ENCODE data around the gene SLC8A1. TPM values are rescaled to one million over a fixed set of nuclear protein-coding genes. Genes with fewer than 3 reads are reported as not detected.

Gene SLC8A1
- total and polyA plus RNA-seq, 9 donors = 1.3 to 19.7 (median 7.7) TPM

DNA sequence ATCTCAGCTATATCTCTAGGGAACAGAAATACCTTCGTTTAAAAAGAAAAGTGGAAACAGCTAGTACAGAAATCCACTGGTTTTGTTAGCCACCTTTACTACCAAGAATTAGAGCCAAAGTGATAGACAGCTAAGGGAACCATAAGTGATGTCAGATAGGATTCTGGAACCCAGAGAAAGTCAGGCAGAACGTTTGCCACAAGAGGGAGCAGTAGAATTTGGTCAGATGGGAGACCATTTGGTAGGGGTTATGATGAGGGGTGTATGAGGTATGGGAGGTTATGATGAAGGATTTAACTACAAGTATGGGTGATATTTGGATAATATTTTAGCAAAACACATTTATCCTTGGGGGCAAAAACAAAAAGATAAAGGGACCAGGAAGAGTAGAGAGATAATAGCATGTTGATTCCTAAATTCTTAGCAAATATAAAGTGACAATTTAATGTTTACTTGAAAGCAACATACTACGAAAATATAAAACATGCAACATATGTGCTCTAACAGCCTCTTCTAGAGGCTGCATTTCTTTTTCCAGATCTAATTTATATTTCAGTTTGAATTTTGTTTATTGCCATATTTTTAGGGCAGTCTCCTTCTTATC, 3.3 kb downstream of the SLC8A1 start:
- Histone ChIP-seq H3K4me1 (ENCODE audit: insufficient read depth) (peaks cover 4% of the 10 kb centered on the region), H3K9me3 (no peaks in the 10 kb centered on the region), H3K27ac (no peak overlapping the region), H3K27me3 (no peaks in the 10 kb centered on the region), H3K4me3 (no peak overlapping the region), H3K36me3 (no peaks in the 10 kb centered on the region)
- TF ChIP-seq POLR2A (IDR thresholded peaks at IDR 0.05) (no peak), EP300 (IDR thresholded peaks at IDR 0.05) (no peak)
- TF ChIP-seq, protein P1, sequence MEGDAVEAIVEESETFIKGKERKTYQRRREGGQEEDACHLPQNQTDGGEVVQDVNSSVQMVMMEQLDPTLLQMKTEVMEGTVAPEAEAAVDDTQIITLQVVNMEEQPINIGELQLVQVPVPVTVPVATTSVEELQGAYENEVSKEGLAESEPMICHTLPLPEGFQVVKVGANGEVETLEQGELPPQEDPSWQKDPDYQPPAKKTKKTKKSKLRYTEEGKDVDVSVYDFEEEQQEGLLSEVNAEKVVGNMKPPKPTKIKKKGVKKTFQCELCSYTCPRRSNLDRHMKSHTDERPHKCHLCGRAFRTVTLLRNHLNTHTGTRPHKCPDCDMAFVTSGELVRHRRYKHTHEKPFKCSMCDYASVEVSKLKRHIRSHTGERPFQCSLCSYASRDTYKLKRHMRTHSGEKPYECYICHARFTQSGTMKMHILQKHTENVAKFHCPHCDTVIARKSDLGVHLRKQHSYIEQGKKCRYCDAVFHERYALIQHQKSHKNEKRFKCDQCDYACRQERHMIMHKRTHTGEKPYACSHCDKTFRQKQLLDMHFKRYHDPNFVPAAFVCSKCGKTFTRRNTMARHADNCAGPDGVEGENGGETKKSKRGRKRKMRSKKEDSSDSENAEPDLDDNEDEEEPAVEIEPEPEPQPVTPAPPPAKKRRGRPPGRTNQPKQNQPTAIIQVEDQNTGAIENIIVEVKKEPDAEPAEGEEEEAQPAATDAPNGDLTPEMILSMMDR (IDR thresholded peaks at IDR 0.05) = no peak
- 52 to 55% (median 53%) methylated on average over 3 of the region's 3 CpGs for WGBS, 3 donors
- intact Hi-C loops (cut with DNase I) = no loop called here
- DNase-seq = no peak

DNA sequence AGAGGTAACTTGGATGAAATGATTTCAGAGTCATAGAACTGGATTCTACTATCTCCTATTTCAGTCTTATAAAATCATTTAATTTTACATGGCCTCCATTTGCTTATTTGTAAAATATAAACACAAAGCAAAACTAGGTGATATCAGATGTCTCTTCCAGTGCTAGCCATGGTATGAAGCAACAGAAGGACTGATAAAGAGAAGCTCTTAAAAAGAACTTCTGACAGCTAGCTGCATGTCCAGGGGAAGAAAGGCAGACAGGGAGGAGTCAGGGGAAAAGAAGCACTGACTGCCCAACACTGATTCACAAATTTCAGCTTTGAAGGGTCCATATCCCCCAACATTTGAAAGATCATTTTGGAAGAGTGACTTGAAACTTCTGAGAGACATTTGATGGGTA, 6.4 kb downstream of the SLC8A1 start:
- TF ChIP-seq, protein P1 (IDR thresholded peaks at IDR 0.05) = no peak
- TF ChIP-seq POLR2A (IDR thresholded peaks at IDR 0.05) (no peak), EP300 (IDR thresholded peaks at IDR 0.05) (no peak)
- H3K4me1 ChIP-seq (ENCODE audit: insufficient read depth) = peaks cover 2% of the 10 kb centered on the region
- no peaks in the 10 kb centered on the region for H3K9me3 ChIP-seq

DNA sequence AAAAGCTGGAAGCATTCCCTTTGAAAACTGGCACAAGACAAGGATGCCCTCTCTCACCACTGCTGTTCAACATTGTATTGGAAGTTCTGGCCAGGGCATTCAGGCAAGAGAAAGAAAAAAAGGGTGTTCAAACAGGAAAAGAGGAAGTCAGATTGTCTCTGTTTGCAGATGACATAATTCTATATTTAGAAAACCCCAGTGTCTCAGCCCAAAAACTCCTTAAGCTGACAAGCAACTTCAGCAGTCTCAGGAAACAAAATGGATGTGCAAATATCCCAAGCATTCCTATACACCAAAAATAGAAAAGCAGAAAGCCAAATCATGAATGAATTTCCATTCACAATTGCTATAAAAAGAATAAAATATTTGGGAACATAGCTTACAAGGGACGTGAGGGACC, 11.1 kb downstream of the SLC8A1 start:
- no peaks in the 10 kb centered on the region for H3K36me3 ChIP-seq
- WGBS, 3 donors = 68 to 88% (median 86%) methylated on average over 1 of the region's 1 CpG
- H3K4me1 ChIP-seq (ENCODE audit: insufficient read depth) = no peaks in the 10 kb centered on the region
- H3K27me3 ChIP-seq = no peaks in the 10 kb centered on the region
- TF ChIP-seq POLR2A (IDR thresholded peaks at IDR 0.05) = no peak
- no peak overlapping the region for H3K4me3 ChIP-seq
- no peak overlapping the region for H3K27ac ChIP-seq
- intact Hi-C loops (cut with DNase I) = no loop called here
- DNase-seq = no peak
- no peaks in the 10 kb centered on the region for H3K9me3 ChIP-seq

More for the DNA sequence above, 6.4 kb downstream of the SLC8A1 start:
- no peak for DNase-seq
- no peaks in the 10 kb centered on the region for H3K36me3 ChIP-seq
- H3K27me3 ChIP-seq = no peaks in the 10 kb centered on the region
- no peak overlapping the region for H3K27ac ChIP-seq
- H3K4me3 ChIP-seq = no peak overlapping the region
- intact Hi-C loops (cut with DNase I) = no loop called here

DNA sequence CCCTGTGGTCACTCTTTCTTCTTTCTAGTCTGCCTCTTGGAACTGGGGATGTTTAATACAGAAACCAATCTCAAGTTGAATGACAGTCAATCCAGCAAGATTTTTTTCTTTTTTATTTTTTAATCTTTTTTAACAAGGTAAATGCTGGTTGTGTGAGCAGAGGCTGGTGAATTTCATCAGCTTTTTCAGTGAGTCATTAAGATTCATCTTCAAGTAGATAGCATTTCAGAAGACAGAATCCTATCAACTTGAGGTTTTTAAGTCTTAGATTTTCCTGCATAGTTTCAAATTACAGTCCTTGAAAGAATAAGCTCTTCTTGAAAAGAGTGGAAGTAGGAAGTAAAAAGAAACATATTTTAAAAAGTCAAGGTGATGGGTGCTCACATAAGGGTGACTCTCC, 12.4 kb downstream of the SLC8A1 start:
- Histone ChIP-seq H3K27ac (no peak overlapping the region), H3K9me3 (no peaks in the 10 kb centered on the region), H3K27me3 (no peaks in the 10 kb centered on the region), H3K4me3 (no peak overlapping the region), H3K36me3 (no peaks in the 10 kb centered on the region), H3K4me1 (ENCODE audit: insufficient read depth) (no peaks in the 10 kb centered on the region)
- intact Hi-C loops (cut with DNase I) = loop anchor here in 1 of 4 donors (5.0 kb wide), 1 partner anchor 1068 kb away; no protein-coding TSS in a partner anchor
- TF ChIP-seq, protein P1 (IDR thresholded peaks at IDR 0.05) = no peak
- TF ChIP-seq EP300 (IDR thresholded peaks at IDR 0.05) (no peak), POLR2A (IDR thresholded peaks at IDR 0.05) (no peak)
- DNase-seq = no peak

DNA sequence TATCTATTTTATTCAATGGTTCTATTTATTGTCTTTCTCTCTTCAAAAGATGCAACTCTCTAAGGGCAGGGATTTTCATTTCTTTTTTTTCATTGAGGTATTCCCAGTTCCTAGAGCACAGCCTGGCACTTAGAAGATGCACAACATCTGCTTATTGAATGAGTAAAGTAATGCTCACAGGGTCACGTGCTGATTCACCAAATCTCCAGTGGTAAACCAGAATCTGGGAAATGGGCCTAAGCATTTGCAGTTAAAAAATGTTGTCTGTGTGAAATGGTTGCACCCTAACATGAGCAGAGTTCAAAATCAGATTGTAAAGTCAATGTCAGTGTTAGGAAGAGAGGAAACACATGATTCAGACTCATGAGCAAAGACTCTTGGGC, 15.8 kb downstream of the SLC8A1 start:
- Histone ChIP-seq H3K36me3 (no peaks in the 10 kb centered on the region), H3K4me1 (ENCODE audit: insufficient read depth) (no peaks in the 10 kb centered on the region), H3K27ac (no peak overlapping the region), H3K4me3 (no peak overlapping the region), H3K27me3 (no peaks in the 10 kb centered on the region), H3K9me3 (no peaks in the 10 kb centered on the region)
- DNase-seq = no peak
- 31 to 88% (median 81%) methylated on average over 1 of the region's 1 CpG for WGBS, 3 donors
- intact Hi-C loops (cut with DNase I) = loop anchor here in 1 of 4 donors (5.0 kb wide), 1 partner anchor 1071 kb away; no protein-coding TSS in a partner anchor
- TF ChIP-seq, protein P1 (IDR thresholded peaks at IDR 0.05) = no peak
- TF ChIP-seq EP300 (IDR thresholded peaks at IDR 0.05) = no peak
- TF ChIP-seq POLR2A (IDR thresholded peaks at IDR 0.05) = no peak
